Measurements from ENCODE around the gene FAM120B.

GRCh38 chr6:170277893-170278742, 28.4 kb upstream of the FAM120B start:
- no peak for TF ChIP-seq CTCF (conservative IDR thresholded peaks at IDR 0.05 in 1 of 2, IDR thresholded peaks at IDR 0.05 in 1 of 2; ENCODE audit: low read depth in 1 of 2, low read length in 2 of 2)
- TF ChIP-seq EZH2 (IDR thresholded peaks at IDR 0.05; ENCODE audit: low read length, missing control alignments), result no peak
